Gastrocnemius medialis (tissue), 4 donors: ENCODE results near the gene FCGR3A.

ENCODE experiments used
- CTCF ChIP-seq, 5 experiments: fragments of 450-650 bp in 3 of 5; fragments of 200-600 bp in 2 of 5; sonication (generic) in 2 of 5; IDR thresholded peaks in 4 of 5; conservative IDR thresholded peaks in 1 of 5; 1 replicate in 4 of 5; 2 replicates in 1 of 5; pipeline ENCODE4 v1.5.1; 2016 to 2019; ENCODE audit warnings: antibody characterized with exemption in 5 of 5, mild to moderate bottlenecking in 3 of 5, moderate library complexity in 3 of 5
- POLR2A ChIP-seq, 2 donors: fragments of 450-650 bp; IDR thresholded peaks; one replicate each; pipeline ENCODE4 v1.6.1; 2017; ENCODE audit warnings: antibody characterized with exemption in 2 of 2, mild to moderate bottlenecking in 2 of 2, moderate library complexity in 2 of 2

DNA sequence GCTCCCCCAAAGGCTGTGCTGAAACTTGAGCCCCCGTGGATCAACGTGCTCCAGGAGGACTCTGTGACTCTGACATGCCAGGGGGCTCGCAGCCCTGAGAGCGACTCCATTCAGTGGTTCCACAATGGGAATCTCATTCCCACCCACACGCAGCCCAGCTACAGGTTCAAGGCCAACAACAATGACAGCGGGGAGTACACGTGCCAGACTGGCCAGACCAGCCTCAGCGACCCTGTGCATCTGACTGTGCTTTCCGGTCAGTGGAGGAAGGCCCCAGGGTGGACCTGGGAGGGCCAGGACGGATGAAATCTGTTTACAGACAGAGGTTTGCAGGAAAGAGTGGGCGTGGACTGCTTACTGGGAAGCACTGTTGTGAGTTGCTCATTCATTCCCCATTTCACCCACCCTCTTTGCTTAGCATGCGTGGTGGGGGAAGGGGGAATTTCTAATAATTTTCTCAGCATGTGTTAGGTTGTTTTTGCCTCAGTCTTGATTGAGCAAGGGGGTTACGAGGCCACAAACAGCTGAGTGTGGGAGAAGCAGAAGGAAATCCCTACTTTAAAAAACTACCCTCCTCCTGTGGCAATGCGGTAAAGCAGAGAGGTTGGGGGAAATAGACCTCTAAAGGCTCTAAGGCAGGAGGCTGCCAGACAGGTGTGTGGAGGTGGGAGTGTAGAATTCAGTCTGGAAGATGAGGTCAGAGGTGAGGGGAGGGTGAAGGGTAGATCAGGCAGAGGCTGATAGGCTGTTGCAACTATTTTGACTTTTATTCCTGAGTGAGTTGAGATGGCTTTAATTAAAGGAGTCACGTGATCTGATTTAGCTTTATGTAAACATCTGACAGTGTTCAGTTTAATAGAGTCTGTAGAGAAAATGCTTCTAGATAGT, 43.0 kb downstream of the FCGR3A start:
- TF ChIP-seq POLR2A (IDR thresholded peaks at IDR 0.05) (no peak), CTCF (IDR thresholded peaks at IDR 0.05 in 4 of 5, conservative IDR thresholded peaks at IDR 0.05 in 1 of 5) (no peak)
